HCT116 (cell line): ENCODE data around the gene CREB3L4.
"Not testable (repeated sequence)": the region's sequence is repeated elsewhere in the genome, so short reads cannot be mapped to it uniquely, and the experiment has no call there.

ENCODE experiments used
- EZH2phosphoT487 ChIP-seq: fragments of 200-600 bp; IDR thresholded peaks from 2 replicates; pipeline ENCODE4 v1.6.1; 2018; ENCODE audit warnings: antibody characterized with exemption, borderline replicate concordance
- SP1 ChIP-seq: IDR thresholded peaks from 2 replicates; pipeline ENCODE4 v1.6.1; 2012; ENCODE audit warnings: low read depth
- YY1 ChIP-seq: IDR thresholded peaks from 2 replicates; pipeline ENCODE4 v1.6.1; 2011; ENCODE audit warnings: low read length, low read depth, moderate library complexity, mild to moderate bottlenecking; ENCODE audit not compliant: insufficient replicate concordance; ENCODE audit errors: extremely low read depth
- TF ChIP-seq, protein P1 (sequence below), 3 experiments: fragments of 200-600 bp in 1 of 3; sonication (generic) in 1 of 3; IDR thresholded peaks in 2 of 3; conservative IDR thresholded peaks in 1 of 3; 2 replicates each; pipeline ENCODE4 v1.5.1; 2012 to 2017; ENCODE audit warnings: low read depth in 2 of 3, low read length in 2 of 3, antibody characterized with exemption in 1 of 3, borderline replicate concordance in 1 of 3, control low read depth in 1 of 3, mild to moderate bottlenecking in 1 of 3, mixed read lengths in 1 of 3, mixed run types in 1 of 3, moderate library complexity in 1 of 3; ENCODE audit not compliant: insufficient read depth in 1 of 3
- TF ChIP-seq, protein P2 (sequence below): IDR thresholded peaks from 2 replicates; pipeline ENCODE4 v1.6.1; 2012

DNA sequence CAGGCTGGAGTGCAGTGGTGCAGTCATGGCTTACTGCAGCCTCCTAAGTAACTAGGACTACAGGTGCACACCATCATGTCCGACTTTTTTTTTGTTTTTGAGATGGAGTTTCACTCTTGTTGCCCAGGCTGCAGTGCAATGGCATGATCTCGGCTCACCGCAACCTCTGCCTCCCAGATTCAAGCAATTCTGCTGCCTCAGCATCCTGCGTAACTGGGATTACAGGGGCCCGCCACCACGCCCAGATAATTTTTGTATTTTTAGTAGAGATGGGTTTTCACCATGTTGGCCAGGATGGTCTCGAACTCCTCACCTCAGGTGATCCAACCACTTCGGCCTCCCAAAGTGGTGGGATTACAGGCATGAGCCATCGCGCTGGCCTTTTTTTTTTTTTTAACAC, 29.2 kb downstream of the CREB3L4 start:
- not testable (repeated sequence) for TF ChIP-seq SP1, YY1, EZH2phosphoT487
- TF ChIP-seq, protein P1, sequence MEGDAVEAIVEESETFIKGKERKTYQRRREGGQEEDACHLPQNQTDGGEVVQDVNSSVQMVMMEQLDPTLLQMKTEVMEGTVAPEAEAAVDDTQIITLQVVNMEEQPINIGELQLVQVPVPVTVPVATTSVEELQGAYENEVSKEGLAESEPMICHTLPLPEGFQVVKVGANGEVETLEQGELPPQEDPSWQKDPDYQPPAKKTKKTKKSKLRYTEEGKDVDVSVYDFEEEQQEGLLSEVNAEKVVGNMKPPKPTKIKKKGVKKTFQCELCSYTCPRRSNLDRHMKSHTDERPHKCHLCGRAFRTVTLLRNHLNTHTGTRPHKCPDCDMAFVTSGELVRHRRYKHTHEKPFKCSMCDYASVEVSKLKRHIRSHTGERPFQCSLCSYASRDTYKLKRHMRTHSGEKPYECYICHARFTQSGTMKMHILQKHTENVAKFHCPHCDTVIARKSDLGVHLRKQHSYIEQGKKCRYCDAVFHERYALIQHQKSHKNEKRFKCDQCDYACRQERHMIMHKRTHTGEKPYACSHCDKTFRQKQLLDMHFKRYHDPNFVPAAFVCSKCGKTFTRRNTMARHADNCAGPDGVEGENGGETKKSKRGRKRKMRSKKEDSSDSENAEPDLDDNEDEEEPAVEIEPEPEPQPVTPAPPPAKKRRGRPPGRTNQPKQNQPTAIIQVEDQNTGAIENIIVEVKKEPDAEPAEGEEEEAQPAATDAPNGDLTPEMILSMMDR (IDR thresholded peaks at IDR 0.05 in 2 of 3, conservative IDR thresholded peaks at IDR 0.05 in 1 of 3; ENCODE audit: borderline replicate concordance in 1 of 3, insufficient read depth in 1 of 3, low read depth in 2 of 3, low read length in 2 of 3): not testable (repeated sequence)
- TF ChIP-seq, protein P2, sequence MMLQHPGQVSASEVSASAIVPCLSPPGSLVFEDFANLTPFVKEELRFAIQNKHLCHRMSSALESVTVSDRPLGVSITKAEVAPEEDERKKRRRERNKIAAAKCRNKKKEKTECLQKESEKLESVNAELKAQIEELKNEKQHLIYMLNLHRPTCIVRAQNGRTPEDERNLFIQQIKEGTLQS: not testable (repeated sequence)
